Measurements from ENCODE around the gene GCC1. TPM values are rescaled to one million over a fixed set of nuclear protein-coding genes. Genes with fewer than 3 reads are reported as not detected.

The GCC1 gene
- polyA plus RNA-seq, 3 donors, result 5.9 to 9.2 (median 6.4) TPM

DNA sequence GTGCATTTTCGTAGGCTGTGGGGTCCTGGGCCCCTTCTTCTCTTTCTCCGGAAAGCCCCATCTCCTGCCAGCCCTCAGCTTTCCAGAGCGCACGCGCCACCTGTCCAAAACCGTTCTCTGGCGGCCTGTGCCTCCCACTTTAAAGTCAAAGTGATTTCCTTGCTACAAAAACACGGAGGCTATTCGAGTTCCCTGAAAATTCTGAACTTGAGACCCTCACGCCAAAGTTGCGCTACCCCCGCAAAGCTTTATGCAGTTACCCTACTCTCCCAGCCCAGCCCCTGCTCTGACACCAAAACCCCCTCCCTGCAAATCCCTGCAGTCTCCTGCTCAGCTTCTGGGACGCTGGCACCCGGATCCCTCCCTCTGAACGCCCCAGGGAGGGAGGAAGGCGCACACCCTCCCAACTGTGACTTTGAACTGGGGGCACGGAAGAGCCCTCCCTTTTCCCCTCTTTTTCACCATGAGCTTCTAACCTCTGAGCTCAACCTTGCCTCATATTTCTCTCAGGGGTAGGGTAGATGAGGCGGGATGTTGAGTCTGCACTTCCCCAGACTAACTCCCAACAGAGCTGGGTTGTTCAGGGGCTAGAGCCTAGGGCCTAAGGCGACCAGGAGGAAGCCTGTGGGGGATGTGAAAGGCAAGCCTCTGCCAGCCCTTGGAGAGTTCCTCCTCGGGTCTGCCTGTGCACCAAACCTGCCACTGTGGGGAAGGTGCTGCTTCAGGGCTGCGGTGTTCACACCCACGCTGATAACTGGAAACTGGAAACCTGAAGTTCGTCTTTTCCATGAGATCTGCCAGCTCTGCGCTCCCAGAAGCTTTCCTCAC is 35.2 kb upstream of the GCC1 start:
- H2AFZ ChIP-seq (ENCODE audit: insufficient read depth, low read depth, low read length, poor library complexity, severe bottlenecking), result no peak overlapping the region
- 2% methylated on average over 15 of the region's 24 CpGs for WGBS (ENCODE audit: insufficient coverage)

DNA sequence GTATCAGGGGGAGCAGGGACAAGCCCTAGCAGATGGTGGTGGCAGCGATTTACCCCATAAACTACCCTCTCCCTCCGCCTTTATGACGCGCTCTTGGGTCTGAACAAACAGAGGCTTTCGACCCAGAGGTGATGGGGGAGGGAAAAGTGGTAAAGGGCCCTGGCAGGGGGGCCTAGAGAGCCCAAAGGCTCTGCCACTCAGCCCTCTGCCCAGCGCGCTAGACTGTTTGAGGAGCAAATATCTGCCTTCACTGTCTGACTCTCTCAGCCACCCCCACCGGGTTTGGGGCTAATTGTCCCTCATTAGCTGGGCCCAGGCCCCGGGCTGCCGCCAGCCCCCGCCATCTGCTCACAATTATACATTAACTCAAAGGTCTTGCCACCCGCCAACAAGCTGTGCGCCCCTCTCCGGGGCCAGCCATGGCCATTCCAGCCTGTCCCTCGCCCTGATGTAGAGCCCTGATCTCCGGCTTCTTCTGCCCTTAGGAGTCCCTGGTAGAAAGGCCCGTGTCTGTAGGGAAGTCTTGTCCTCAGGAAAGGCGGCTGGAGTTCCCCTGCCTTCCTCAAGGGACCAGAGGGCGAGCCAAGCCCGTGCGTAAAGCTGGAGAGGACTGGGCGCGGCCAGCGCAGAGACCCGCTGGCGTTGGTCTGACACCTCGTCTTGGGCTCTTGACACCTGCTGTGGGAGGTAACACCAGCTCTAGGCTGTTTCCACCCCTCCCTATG is 34.4 kb upstream of the GCC1 start:
- H3K36me3 ChIP-seq (replicated peaks in 1 of 2; ENCODE audit: control insufficient read depth in 1 of 2, insufficient read depth in 2 of 2, low read length in 2 of 2), result no peaks in the 10 kb centered on the region
- no peaks in the 10 kb centered on the region for H3K79me2 ChIP-seq (ENCODE audit: insufficient read depth, low read length)
- Mint-ChIP-seq H3K4me1 (peaks cover 11% of the 10 kb centered on the region), H3K36me3 (no peaks in the 10 kb centered on the region), H3K4me3 (peak overlapping the region in 1 of 2 donors; percentile 70), H3K27me3 (ENCODE audit: low read depth in 3 of 3) (peaks cover 42 to 70% (median 43%) of the 10 kb centered on the region in 3 donors), H3K27ac (no peak overlapping the region), H3K9me3 (peaks cover 0 to 11% (median 0%) of the 10 kb centered on the region in 7 donors)
- no peaks in the 10 kb centered on the region for H3K9me3 ChIP-seq (replicated peaks in 1 of 2; ENCODE audit: control insufficient read depth in 1 of 2, insufficient read depth in 1 of 2, low read length in 2 of 2)
- peaks cover 17 to 51% of the 10 kb centered on the region in 2 donors for H3K27me3 ChIP-seq (ENCODE audit: control insufficient read depth in 2 of 2, insufficient read depth in 2 of 2, low read length in 2 of 2)
- H3K9ac ChIP-seq (ENCODE audit: insufficient read depth, low read length, poor library complexity, severe bottlenecking), result no peak overlapping the region
- H3K4me2 ChIP-seq (replicated peaks; ENCODE audit: extremely low read depth, low read length, poor library complexity, severe bottlenecking), result no peak overlapping the region
- intact Hi-C loops (cut with micrococcal nuclease), result no loop called here
- 5% methylated on average over 19 of the region's 27 CpGs for WGBS (ENCODE audit: insufficient coverage)
- TF ChIP-seq, protein P1, sequence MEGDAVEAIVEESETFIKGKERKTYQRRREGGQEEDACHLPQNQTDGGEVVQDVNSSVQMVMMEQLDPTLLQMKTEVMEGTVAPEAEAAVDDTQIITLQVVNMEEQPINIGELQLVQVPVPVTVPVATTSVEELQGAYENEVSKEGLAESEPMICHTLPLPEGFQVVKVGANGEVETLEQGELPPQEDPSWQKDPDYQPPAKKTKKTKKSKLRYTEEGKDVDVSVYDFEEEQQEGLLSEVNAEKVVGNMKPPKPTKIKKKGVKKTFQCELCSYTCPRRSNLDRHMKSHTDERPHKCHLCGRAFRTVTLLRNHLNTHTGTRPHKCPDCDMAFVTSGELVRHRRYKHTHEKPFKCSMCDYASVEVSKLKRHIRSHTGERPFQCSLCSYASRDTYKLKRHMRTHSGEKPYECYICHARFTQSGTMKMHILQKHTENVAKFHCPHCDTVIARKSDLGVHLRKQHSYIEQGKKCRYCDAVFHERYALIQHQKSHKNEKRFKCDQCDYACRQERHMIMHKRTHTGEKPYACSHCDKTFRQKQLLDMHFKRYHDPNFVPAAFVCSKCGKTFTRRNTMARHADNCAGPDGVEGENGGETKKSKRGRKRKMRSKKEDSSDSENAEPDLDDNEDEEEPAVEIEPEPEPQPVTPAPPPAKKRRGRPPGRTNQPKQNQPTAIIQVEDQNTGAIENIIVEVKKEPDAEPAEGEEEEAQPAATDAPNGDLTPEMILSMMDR (IDR thresholded peaks at IDR 0.05), result no peak
- H4K20me1 ChIP-seq (ENCODE audit: insufficient read depth, low read length), result no peaks in the 10 kb centered on the region
- H3K4me3 ChIP-seq (replicated peaks in 1 of 3; ENCODE audit: low read depth in 2 of 3, low read length in 3 of 3), result no peak overlapping the region
- H3K4me1 ChIP-seq (ENCODE audit: control insufficient read depth in 1 of 2, insufficient read depth in 2 of 2, low read length in 2 of 2), result no peaks in the 10 kb centered on the region
- no peak overlapping the region for H3K27ac ChIP-seq (ENCODE audit: low read depth in 1 of 2, low read length in 2 of 2)
- DNase-seq, result no peak
- no peak overlapping the region for H2AFZ ChIP-seq (ENCODE audit: insufficient read depth, low read depth, low read length, poor library complexity, severe bottlenecking)

More for the DNA sequence above, 35.2 kb upstream of the GCC1 start:
- H3K9ac ChIP-seq (ENCODE audit: insufficient read depth, low read length, poor library complexity, severe bottlenecking), result no peak overlapping the region
- TF ChIP-seq, protein P1 (IDR thresholded peaks at IDR 0.05), result no peak
- no peaks in the 10 kb centered on the region for H3K4me1 ChIP-seq (ENCODE audit: control insufficient read depth in 1 of 2, insufficient read depth in 2 of 2, low read length in 2 of 2)
- H3K9me3 ChIP-seq (replicated peaks in 1 of 2; ENCODE audit: control insufficient read depth in 1 of 2, insufficient read depth in 1 of 2, low read length in 2 of 2), result no peaks in the 10 kb centered on the region
- DNase-seq, result no peak
- Mint-ChIP-seq H3K4me1 (peaks cover 11% of the 10 kb centered on the region), H3K9me3 (peaks cover 0 to 13% (median 5%) of the 10 kb centered on the region in 7 donors), H3K4me3 (peak overlapping the region in 1 of 2 donors; percentile 70), H3K36me3 (no peaks in the 10 kb centered on the region), H3K27ac (no peak overlapping the region), H3K27me3 (ENCODE audit: low read depth in 3 of 3) (peaks cover 38 to 66% (median 42%) of the 10 kb centered on the region in 3 donors)
- no peaks in the 10 kb centered on the region for H3K79me2 ChIP-seq (ENCODE audit: insufficient read depth, low read length)
- no peaks in the 10 kb centered on the region for H3K36me3 ChIP-seq (replicated peaks in 1 of 2; ENCODE audit: control insufficient read depth in 1 of 2, insufficient read depth in 2 of 2, low read length in 2 of 2)
- H3K4me2 ChIP-seq (replicated peaks; ENCODE audit: extremely low read depth, low read length, poor library complexity, severe bottlenecking), result no peak overlapping the region
- intact Hi-C loops (cut with micrococcal nuclease), result no loop called here
- H4K20me1 ChIP-seq (ENCODE audit: insufficient read depth, low read length), result no peaks in the 10 kb centered on the region
- H3K27ac ChIP-seq (ENCODE audit: low read depth in 1 of 2, low read length in 2 of 2), result no peak overlapping the region
- no peak overlapping the region for H3K4me3 ChIP-seq (replicated peaks in 1 of 3; ENCODE audit: low read depth in 2 of 3, low read length in 3 of 3)
- H3K27me3 ChIP-seq (ENCODE audit: control insufficient read depth in 2 of 2, insufficient read depth in 2 of 2, low read length in 2 of 2), result peaks cover 17 to 51% of the 10 kb centered on the region in 2 donors

All from CD14-positive monocyte (primary cell).